Measurements from ENCODE around the gene CABLES2.

CABLES2 gene

DNA sequence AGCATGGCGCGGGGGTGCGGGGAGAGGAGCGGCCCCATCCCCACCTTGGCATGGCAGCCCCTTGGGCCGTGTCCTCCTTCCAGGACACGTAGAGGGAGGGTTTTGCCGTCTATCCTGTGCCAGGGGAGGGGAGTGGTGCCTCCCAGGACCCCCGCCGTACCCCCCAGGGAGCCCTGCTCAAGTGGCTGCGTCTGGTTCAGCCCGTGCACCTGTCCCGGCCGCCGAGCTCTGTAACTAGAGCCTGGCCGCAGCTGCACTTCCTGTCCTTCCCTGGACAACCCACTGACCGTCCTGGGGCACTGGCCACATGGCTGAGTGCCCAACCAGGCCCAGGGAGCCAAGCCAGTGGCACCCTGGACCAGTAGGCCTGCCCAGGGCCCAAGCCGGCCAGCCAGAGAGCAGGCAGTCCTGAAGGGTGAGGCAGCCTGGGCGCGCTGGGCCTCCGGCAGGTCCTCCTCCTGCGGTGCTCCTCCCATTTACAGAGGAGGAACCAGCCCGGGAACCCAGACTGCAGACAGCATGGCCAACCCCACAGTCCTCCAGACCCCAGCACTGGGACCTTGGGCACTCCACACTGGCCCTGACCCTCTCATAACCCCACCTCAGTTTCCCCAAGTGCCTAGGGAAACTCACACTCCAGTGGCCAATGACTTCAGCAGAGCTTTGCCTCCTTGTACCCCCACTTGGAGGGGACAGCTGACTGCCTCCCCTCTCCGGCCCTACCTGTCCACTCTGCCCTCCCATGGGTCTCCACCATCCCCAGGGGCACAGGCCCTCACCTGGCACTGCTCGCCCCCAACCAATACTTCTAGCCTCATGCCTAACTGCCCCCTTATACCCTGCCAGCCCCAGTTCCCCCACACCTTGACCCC, 48.7 kb downstream of the CABLES2 start:
- no peak for DNase-seq (ENCODE audit: low read depth)

GRCh38 chr20:62357681-62358080, 49.4 kb downstream of the CABLES2 start:
- no peak for DNase-seq (ENCODE audit: low read depth)

- DNase-seq (ENCODE audit: low read depth): no peak
These were observed 49.9 kb downstream of the CABLES2 start for GRCh38 chr20:62357187-62357667.

DNA sequence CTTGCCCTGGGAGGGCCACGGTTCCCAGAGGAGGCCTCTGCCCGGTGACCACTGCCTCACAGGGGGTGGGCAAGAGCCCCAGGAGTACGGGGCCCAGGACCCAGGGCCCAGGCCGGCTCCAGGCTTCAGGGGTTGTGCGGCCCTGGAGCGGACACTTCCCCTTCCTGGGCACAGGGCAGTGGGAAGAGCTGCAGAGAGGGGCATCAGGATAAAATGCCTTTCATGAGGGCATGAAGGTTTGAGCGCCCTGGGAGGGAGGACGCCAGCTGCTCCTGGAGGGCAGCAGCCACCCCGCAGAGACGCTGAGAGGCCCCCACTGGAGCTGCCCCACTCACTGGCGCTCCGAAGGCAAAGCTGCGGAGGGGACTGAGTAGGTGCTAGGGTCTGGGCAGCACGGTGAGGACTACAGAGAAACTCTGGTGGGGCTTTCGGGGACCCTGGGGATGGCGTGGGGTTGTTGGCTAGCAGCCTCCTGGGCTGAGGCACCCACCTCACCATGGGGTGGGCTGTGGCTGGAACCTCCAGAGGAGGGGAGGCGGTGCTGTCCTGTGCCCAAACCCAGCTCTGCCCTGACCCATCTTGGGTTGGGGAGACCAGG, 50.4 kb downstream of the CABLES2 start:
- DNase-seq (ENCODE audit: low read depth): no peak

- DNase-seq (ENCODE audit: low read depth): no peak
These were observed 51.1 kb downstream of the CABLES2 start for GRCh38 chr20:62355878-62356588.

DNA sequence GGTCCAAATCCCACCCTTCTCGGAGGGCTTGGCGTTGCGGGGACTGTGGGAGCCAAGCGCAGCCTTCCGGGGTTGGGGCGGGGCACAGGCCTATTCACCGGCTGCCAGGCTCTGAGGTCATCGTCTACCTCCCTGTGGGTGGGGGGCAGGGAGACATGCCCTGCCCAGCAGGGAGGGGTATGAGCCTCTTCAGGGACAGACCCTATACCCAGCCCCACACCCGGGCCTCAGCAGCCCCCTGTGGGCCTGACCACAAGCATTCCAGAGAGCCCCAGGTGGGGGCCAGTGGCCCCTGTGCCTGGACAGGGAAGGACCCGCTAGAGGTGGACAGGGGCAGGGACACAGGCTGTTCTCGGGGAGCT, 51.6 kb downstream of the CABLES2 start:
- DNase-seq (ENCODE audit: low read depth): no peak

- no peak for DNase-seq (ENCODE audit: low read depth)
These were observed 52.2 kb downstream of the CABLES2 start for GRCh38 chr20:62354811-62355341.

GRCh38 chr20:62354031-62354808, 52.9 kb downstream of the CABLES2 start:
- no peak for DNase-seq (ENCODE audit: low read depth)

DNA sequence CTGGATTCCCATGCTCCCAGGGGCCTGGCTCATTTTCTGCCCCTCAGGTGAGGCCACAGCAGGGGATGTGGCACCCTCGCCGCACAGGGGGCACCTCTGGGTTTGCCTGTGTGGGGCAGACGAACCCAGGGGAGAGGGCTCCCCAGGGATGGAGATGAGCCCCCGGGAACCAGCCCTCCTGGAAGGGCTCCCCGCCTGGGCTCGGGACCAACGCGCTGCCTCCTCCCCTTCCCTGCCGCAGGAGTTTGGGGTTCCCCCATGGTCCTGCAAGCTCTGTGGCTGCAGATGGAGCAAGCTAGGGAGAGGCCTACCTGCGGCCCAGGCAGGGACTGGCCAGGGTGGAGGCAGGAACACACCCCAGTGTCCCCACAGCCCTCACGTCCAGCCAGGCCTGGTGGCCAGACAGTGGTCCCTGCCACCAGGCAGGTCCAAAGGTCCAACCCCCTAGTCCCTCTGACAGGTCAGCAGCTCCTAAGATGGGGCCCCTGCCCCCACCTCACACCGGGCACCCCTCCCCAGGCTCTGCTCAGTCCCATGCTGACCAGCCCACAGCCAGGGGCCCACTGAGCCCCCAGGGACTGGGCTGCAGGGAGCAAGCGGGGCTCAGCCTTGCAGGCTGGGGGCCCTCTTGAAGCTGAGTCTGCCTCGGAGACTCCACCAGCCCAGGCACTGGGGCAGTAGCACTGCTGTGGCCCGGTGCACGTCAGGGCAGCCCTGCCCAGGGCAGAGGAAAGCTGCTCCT, 53.6 kb downstream of the CABLES2 start:
- no peak for DNase-seq (ENCODE audit: low read depth)

GRCh38 chr20:62352402-62353288, 54.4 kb downstream of the CABLES2 start:
- no peak for DNase-seq (ENCODE audit: low read depth)

- no peak for DNase-seq (ENCODE audit: low read depth)
These were observed 55.4 kb downstream of the CABLES2 start for GRCh38 chr20:62351469-62352401.

GRCh38 chr20:62350629-62351422, 56.3 kb downstream of the CABLES2 start:
- no peak for DNase-seq (ENCODE audit: low read depth)

GRCh38 chr20:62350098-62350628, 56.9 kb downstream of the CABLES2 start:
- no peak for DNase-seq (ENCODE audit: low read depth)

DNA sequence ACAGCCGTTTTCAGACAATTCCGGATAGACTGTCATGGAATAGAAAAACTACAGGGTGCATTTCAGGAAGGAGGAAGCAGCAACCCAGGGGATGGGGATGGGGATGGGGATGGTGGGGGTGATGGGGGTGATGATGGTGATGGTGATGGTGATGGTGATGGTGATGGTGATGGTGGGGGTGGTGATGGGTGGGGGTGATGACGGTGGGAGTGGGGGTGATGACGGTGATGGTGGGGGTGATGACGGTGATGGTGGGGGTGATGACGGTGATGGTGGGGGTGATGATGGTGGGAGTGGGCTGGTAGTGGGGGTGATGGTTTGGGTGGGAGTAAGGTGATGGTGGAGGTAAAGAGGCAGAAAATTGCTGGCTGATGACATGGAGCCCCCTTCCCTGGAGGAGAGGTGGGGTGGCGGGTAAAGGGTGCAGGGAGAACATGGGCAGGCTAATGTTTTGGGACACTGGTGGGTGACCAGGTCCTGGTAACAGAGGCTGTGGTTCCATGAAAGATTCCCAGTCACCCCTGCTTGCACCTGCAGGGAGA, 57.5 kb downstream of the CABLES2 start:
- DNase-seq (ENCODE audit: low read depth): no peak

GRCh38 chr20:62348604-62349003, 58.5 kb downstream of the CABLES2 start:
- DNase-seq (ENCODE audit: low read depth): no peak

DNA sequence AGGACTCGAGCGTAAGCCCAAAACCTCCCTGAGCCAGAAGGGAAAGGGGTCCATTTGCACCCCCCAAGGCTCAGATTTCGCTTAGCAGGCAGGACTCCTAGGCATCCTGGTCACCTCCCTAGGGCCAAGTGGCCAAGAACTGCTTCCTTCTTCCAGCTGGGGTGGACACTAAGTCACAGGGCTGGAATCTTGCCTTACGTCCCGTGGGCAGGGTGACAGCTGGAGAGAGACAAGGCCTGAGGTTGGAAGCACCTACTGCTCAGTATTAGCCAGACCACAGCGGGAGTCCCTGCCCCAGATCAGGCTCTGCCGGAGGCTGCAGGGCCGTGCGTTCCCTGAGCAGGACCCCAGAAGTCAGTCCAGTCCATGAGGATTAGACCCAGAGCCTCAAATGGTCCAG, 59.6 kb downstream of the CABLES2 start:
- no peak for DNase-seq (ENCODE audit: low read depth)

DNA sequence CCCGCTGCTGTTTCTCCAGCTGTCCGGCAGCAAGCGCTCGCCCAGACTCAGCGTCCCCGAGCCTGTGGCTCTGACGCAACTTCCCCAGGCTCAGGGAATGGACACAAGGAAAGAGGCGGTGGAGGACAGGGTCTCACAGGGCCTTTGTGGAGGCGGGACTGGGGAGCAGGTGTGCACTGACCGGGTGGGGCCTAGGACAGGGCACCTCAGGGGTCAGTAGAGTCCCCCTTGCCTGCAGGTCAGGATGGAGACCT, 60.0 kb downstream of the CABLES2 start:
- DNase-seq (ENCODE audit: low read depth): no peak

All from non-pigmented ciliary epithelial cell (primary cell).